ENCODE data around the gene INKA1.
A peak's percentile ranks its signal among the peaks of the same experiment; 100 is the strongest.
"Not testable (repeated sequence)": the region's sequence is repeated elsewhere in the genome, so short reads cannot be mapped to it uniquely, and the experiment has no call there.

INKA1 gene

DNA sequence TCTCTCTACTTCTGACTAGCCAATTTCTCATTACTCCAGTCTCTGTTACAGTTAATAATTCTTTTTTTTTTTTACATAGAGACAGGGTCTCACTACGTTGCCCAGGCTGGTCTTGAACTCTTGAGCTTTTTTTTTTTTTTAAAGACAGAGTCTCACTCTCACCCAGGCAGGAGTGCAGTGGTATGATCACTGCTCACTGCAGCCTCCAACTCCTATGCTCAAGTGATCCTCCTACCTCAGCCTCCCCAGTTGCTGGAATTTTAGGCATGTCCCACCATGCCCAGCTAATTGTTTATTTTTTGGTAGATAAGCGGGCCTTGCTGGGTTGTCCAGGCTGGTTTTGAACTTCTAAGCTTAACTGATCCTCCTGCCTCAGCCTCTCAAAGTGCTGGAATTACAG is 30.4 kb upstream of the INKA1 start:
- Histone ChIP-seq H3K4me3 (ENCODE audit: low read length in 2 of 2) (no peak overlapping the region), H3K4me1 (ENCODE audit: control insufficient read depth in 2 of 2, insufficient read depth in 2 of 2, low read length in 2 of 2) (no peaks in the 10 kb centered on the region), H3K9ac (ENCODE audit: low read depth in 1 of 2, low read length in 2 of 2) (no peak overlapping the region), H3K36me3 (ENCODE audit: control insufficient read depth in 2 of 2, insufficient read depth in 2 of 2, low read length in 2 of 2) (peaks cover 3 to 12% of the 10 kb centered on the region in 2 donors), H3K9me3 (ENCODE audit: control insufficient read depth in 2 of 2, low read length in 2 of 2) (no peaks in the 10 kb centered on the region), H3K27me3 (ENCODE audit: control insufficient read depth in 2 of 2, insufficient read depth in 2 of 2, low read length in 2 of 2) (no peaks in the 10 kb centered on the region), H3K27ac (ENCODE audit: low read depth in 2 of 2, low read length in 2 of 2) (no peak overlapping the region)

DNA sequence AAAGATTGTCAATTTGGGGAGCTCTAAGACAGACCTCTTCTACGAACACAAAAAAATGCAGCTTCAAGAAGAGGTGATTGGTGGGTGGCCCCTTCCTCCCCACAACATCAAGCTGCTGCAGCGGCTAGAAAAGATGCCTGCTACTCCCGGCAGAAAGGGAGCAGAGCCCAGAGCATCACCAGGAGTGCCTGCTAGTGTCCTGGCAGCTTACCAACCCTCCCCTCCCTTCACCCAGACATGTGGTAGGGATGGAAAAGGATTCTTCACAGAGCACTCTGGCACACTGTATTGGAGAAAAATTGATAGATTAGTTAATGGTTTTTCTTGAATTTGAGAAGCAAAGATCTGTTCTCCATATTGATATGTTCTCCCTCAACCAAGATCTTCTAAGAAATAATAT is 27.5 kb upstream of the INKA1 start:
- no peak overlapping the region for H3K27ac ChIP-seq (ENCODE audit: low read depth in 2 of 2, low read length in 2 of 2)
- H3K9me3 ChIP-seq (ENCODE audit: control insufficient read depth in 2 of 2, low read length in 2 of 2): no peaks in the 10 kb centered on the region
- H3K27me3 ChIP-seq (ENCODE audit: control insufficient read depth in 2 of 2, insufficient read depth in 2 of 2, low read length in 2 of 2): no peaks in the 10 kb centered on the region
- peaks cover 0 to 3% of the 10 kb centered on the region in 2 donors for H3K4me1 ChIP-seq (ENCODE audit: control insufficient read depth in 2 of 2, insufficient read depth in 2 of 2, low read length in 2 of 2)
- no peak overlapping the region for H3K4me3 ChIP-seq (ENCODE audit: low read length in 2 of 2)
- H3K9ac ChIP-seq (ENCODE audit: low read depth in 1 of 2, low read length in 2 of 2): no peak overlapping the region
- peaks cover 0 to 8% of the 10 kb centered on the region in 2 donors for H3K36me3 ChIP-seq (ENCODE audit: control insufficient read depth in 2 of 2, insufficient read depth in 2 of 2, low read length in 2 of 2)

DNA sequence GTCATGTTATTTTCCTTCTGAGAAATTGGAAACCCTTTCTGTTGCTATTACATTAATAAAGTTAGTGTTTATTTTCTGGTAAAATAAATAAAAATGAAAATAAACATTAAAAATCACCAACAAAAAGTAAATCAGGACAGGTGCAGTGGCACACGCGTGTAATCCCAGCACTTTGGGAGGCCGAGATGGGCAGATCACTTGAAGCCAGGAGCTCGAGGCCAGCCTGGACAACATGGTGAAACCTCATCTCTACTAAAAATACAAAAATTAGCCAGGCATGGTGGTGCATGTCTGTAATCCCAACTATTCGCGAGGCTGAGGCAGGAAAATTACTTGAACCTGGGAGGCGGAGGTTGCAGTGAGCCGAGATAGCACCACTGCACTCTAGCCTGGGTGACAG is 27.0 kb upstream of the INKA1 start:
- not testable (repeated sequence) for H3K4me3 ChIP-seq (ENCODE audit: low read length in 2 of 2); H3K4me1 ChIP-seq (ENCODE audit: control insufficient read depth in 2 of 2, insufficient read depth in 2 of 2, low read length in 2 of 2); H3K9me3 ChIP-seq (ENCODE audit: control insufficient read depth in 2 of 2, low read length in 2 of 2); H3K9ac ChIP-seq (ENCODE audit: low read depth in 1 of 2, low read length in 2 of 2); H3K27me3 ChIP-seq (ENCODE audit: control insufficient read depth in 2 of 2, insufficient read depth in 2 of 2, low read length in 2 of 2); H3K27ac ChIP-seq (ENCODE audit: low read depth in 2 of 2, low read length in 2 of 2)
- H3K36me3 ChIP-seq (ENCODE audit: control insufficient read depth in 2 of 2, insufficient read depth in 2 of 2, low read length in 2 of 2): peaks cover 0 to 12% of the 10 kb centered on the region in 2 donors

DNA sequence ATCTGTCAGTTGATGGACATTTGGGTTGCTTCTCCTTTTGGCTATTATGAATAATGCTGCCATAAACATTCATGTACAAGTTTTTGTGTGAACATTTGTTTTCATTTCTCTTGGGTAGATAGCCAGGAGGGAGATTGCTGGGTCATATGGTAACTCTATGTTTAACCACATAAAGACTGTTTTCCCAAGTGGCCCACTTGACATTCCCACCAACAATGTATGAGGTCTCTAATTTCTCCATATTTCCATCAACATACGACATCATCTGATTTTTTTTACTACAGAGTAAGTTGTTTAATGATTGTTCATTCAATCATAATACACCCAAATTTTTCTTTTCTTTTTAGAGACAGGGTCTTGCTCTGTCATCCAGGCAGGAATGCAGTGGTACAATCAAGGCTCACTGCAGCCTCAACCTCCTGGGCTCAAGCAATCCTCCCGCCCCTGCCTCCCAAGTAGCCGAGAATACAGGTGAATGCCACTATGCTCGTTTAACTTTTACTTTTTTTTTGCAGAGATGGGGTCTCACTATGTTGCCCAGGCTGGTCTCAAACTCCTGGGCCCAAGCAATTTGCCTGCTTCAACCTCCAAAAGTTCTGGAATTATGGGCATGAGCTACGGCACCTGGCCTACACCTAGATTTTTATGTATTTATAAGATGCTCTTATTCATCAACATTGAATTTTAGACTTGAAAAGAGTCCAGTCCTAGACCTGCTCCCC is 23.5 kb upstream of the INKA1 start:
- no peak overlapping the region for H3K4me3 ChIP-seq (ENCODE audit: low read length in 2 of 2)
- H3K4me1 ChIP-seq (ENCODE audit: control insufficient read depth in 2 of 2, insufficient read depth in 2 of 2, low read length in 2 of 2): peaks cover 3 to 9% of the 10 kb centered on the region in 2 donors
- H3K36me3 ChIP-seq (ENCODE audit: control insufficient read depth in 2 of 2, insufficient read depth in 2 of 2, low read length in 2 of 2): peaks cover 3 to 17% of the 10 kb centered on the region in 2 donors
- H3K9ac ChIP-seq (ENCODE audit: low read depth in 1 of 2, low read length in 2 of 2): no peak overlapping the region
- H3K9me3 ChIP-seq (ENCODE audit: control insufficient read depth in 2 of 2, low read length in 2 of 2): no peaks in the 10 kb centered on the region
- no peak overlapping the region for H3K27ac ChIP-seq (ENCODE audit: low read depth in 2 of 2, low read length in 2 of 2)
- H3K27me3 ChIP-seq (ENCODE audit: control insufficient read depth in 2 of 2, insufficient read depth in 2 of 2, low read length in 2 of 2): no peaks in the 10 kb centered on the region

DNA sequence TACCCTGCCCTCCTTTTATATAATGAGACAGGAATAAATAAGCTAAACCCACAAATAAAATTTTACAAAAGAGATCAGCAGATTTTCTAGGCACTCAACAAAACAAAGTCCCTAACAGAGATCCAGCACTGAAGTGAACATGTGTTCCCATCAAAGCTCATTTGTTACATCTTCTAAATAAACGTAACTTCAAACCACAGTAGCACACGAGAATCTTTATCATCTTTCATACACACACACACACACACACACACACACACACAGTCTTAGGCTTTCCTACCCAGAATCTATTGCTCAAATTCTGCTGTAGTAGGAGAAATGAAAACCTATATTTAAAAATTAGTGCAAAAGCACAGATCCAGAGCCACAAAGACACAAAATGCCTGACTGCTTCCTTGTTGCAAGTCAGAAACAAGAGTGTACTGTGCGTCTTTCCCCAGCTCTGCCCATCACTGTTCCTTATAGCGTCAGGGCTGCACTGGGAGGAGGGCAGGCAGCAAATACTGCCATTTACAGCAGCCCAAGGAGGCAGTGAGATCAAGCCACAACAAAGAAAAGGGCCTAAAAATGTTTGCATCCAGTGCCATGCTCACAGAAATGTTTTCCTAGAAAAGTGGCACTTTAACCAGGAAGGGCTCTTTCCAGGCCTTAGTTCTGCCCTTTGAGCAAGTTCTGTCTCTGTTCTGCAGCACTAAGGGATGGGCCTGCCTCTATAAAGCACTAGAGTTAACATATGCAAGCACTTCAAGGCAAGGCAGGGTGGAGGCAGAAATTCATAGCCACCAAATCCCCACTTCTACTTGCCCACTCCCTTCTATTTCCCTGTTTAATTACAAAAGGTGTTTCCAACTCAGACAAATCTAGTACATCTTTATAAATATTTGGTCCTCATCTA is 22.7 kb upstream of the INKA1 start:
- H3K27me3 ChIP-seq (ENCODE audit: control insufficient read depth in 2 of 2, insufficient read depth in 2 of 2, low read length in 2 of 2): no peaks in the 10 kb centered on the region
- H3K4me1 ChIP-seq (ENCODE audit: control insufficient read depth in 2 of 2, insufficient read depth in 2 of 2, low read length in 2 of 2): peaks cover 9% of the 10 kb centered on the region in 2 donors
- peak overlapping the region; percentile 21 to 24 for H3K27ac ChIP-seq (ENCODE audit: low read depth in 2 of 2, low read length in 2 of 2)
- H3K36me3 ChIP-seq (ENCODE audit: control insufficient read depth in 2 of 2, insufficient read depth in 2 of 2, low read length in 2 of 2): peaks cover 3 to 14% of the 10 kb centered on the region in 2 donors
- no peak overlapping the region for H3K9ac ChIP-seq (ENCODE audit: low read depth in 1 of 2, low read length in 2 of 2)
- H3K4me3 ChIP-seq (ENCODE audit: low read length in 2 of 2): no peak overlapping the region
- no peaks in the 10 kb centered on the region for H3K9me3 ChIP-seq (ENCODE audit: control insufficient read depth in 2 of 2, low read length in 2 of 2)

DNA sequence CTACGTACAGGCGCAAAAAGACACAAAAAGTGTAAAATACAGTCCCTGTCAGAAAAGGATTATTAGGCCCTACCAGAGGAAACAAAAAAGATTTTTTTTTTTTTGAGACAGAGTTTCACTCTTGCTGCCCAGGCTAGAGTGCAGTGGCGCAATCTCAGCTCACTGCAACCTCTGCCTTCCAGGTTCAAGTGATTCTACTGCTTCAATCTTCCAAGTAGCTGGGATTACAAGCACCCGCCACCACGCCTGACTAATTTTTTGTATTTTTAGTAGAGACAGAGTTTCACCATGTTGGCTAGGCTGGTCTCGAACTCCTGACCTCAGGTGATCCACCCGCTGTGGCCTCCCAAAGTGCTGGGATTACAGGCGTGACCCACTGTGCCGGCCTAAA is 22.1 kb upstream of the INKA1 start:
- not testable (repeated sequence) for H3K4me3 ChIP-seq (ENCODE audit: low read length in 2 of 2); H3K9ac ChIP-seq (ENCODE audit: low read depth in 1 of 2, low read length in 2 of 2); H3K9me3 ChIP-seq (ENCODE audit: control insufficient read depth in 2 of 2, low read length in 2 of 2); H3K27me3 ChIP-seq (ENCODE audit: control insufficient read depth in 2 of 2, insufficient read depth in 2 of 2, low read length in 2 of 2)
- Histone ChIP-seq H3K27ac (ENCODE audit: low read depth in 2 of 2, low read length in 2 of 2) (peak overlapping the region in 1 of 2 donors; percentile 24), H3K4me1 (ENCODE audit: control insufficient read depth in 2 of 2, insufficient read depth in 2 of 2, low read length in 2 of 2) (peaks cover 9 to 15% of the 10 kb centered on the region in 2 donors), H3K36me3 (ENCODE audit: control insufficient read depth in 2 of 2, insufficient read depth in 2 of 2, low read length in 2 of 2) (peaks cover 3 to 13% of the 10 kb centered on the region in 2 donors)

DNA sequence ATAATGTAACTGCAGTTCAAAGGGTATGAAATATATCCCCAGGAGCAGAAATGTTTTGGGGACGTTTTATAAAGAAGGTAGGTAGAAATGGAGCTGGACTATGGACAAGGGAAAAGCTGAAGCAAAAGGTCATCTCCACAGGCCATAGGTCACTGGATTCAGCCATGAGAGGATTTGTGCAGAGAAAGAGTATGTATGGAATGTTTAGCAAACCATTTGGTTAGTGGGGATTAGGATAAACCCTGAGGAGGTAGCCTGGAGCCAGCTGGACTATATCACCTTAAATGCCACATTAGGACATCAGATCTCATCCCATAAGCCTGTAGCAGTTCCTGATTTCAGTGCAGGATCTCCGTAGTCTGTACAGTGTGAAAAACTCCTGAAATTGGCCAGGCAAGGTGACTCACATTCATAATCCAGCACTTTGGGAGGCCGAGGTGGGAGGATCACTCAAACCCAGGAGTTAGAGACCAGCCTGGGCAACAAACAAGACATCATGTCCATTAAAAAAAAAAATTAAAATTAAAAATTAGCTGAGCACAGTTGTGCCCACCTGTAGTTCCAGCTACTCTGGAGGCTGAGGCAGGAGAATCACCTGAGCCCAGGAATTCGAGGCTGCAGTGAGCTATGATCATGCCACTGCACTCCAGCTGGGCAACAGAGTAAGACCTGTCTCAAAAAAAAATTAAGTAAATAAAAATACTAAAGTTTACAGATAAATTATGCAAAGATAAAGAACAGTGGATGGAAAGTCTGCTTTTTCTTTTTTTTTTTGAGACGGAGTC is 21.5 kb upstream of the INKA1 start:
- no peaks in the 10 kb centered on the region for H3K27me3 ChIP-seq (ENCODE audit: control insufficient read depth in 2 of 2, insufficient read depth in 2 of 2, low read length in 2 of 2)
- H3K9me3 ChIP-seq (ENCODE audit: control insufficient read depth in 2 of 2, low read length in 2 of 2): no peaks in the 10 kb centered on the region
- no peak overlapping the region for H3K27ac ChIP-seq (ENCODE audit: low read depth in 2 of 2, low read length in 2 of 2)
- H3K9ac ChIP-seq (ENCODE audit: low read depth in 1 of 2, low read length in 2 of 2): no peak overlapping the region
- peaks cover 9 to 15% of the 10 kb centered on the region in 2 donors for H3K4me1 ChIP-seq (ENCODE audit: control insufficient read depth in 2 of 2, insufficient read depth in 2 of 2, low read length in 2 of 2)
- peaks cover 3 to 11% of the 10 kb centered on the region in 2 donors for H3K36me3 ChIP-seq (ENCODE audit: control insufficient read depth in 2 of 2, insufficient read depth in 2 of 2, low read length in 2 of 2)
- H3K4me3 ChIP-seq (ENCODE audit: low read length in 2 of 2): no peak overlapping the region

DNA sequence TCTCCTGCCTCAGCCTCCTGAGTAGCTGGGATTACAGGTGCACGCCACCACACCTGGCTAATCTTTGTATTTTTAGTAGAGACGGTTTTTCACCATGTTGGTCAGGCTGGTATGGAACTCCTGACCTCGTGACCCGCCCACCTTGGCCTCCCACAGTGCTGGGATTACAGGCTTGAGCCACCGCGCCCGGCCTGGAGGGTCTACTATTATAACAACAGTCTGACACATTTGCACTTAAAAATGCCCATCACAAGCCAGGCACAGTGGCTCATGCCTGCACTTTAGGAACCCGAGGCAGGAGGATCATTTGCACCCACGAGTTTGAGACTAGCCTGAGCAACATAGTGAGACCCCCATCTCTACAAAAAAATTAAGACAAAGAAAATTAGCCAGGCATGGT is 20.8 kb upstream of the INKA1 start:
- H3K27me3 ChIP-seq (ENCODE audit: control insufficient read depth in 2 of 2, insufficient read depth in 2 of 2, low read length in 2 of 2); H3K9me3 ChIP-seq (ENCODE audit: control insufficient read depth in 2 of 2, low read length in 2 of 2); H3K4me3 ChIP-seq (ENCODE audit: low read length in 2 of 2); H3K9ac ChIP-seq (ENCODE audit: low read depth in 1 of 2, low read length in 2 of 2); H3K27ac ChIP-seq (ENCODE audit: low read depth in 2 of 2, low read length in 2 of 2): not testable (repeated sequence)
- Histone ChIP-seq H3K36me3 (ENCODE audit: control insufficient read depth in 2 of 2, insufficient read depth in 2 of 2, low read length in 2 of 2) (peaks cover 3 to 11% of the 10 kb centered on the region in 2 donors), H3K4me1 (ENCODE audit: control insufficient read depth in 2 of 2, insufficient read depth in 2 of 2, low read length in 2 of 2) (peaks cover 15 to 21% of the 10 kb centered on the region in 2 donors)

DNA sequence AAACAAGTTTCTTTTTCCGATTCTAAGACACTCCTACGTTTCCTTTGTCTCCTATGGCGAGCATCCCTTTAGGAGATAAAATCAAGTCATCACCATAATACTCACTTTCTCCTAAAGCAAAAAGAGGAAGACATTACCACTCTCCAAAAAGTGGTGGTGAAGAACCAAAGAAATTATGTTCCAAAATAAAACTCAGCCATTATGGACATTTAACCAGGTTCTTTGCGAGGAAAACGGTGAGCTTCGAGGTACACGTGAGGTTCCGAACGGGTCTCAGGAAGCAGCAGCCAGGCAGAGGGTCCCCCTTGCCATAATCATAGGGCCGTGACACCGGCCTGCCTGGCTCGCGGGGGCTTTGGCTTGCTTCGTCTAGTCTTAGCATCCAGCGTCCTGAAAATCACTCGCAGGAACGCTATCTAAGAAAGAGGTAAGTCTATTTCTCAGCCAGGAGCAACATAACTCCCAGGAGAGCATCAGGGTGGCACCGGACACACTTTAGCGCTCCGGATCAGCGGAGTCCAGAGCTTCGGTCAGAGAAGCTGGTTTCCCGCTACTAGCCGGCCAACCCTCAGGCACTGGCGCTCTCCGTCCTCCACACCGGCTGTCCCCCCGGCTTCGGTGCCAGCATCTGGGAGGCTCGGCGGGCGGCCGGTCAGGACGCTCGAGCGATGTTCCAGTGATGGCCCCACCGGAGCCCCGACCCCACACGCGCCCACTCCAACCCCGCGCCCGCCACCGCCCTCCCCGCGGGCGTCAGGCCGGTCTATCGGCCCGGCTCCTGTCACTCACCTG is 17.3 kb upstream of the INKA1 start:
- Histone ChIP-seq H3K4me3 (ENCODE audit: low read length in 2 of 2) (peak overlapping the region; percentile 87 to 98), H3K4me1 (ENCODE audit: control insufficient read depth in 2 of 2, insufficient read depth in 2 of 2, low read length in 2 of 2) (peaks cover 10 to 22% of the 10 kb centered on the region in 2 donors), H3K36me3 (ENCODE audit: control insufficient read depth in 2 of 2, insufficient read depth in 2 of 2, low read length in 2 of 2) (peaks cover 3 to 7% of the 10 kb centered on the region in 2 donors), H3K27ac (ENCODE audit: low read depth in 2 of 2, low read length in 2 of 2) (peak overlapping the region; percentile 93 to 94), H3K9ac (ENCODE audit: low read depth in 1 of 2, low read length in 2 of 2) (peak overlapping the region; percentile 89 to 97), H3K27me3 (ENCODE audit: control insufficient read depth in 2 of 2, insufficient read depth in 2 of 2, low read length in 2 of 2) (no peaks in the 10 kb centered on the region), H3K9me3 (ENCODE audit: control insufficient read depth in 2 of 2, low read length in 2 of 2) (no peaks in the 10 kb centered on the region)

Measured in mucosa of rectum (tissue), 2 donors.